Thymus (tissue), 11 donors: ENCODE measurements around the gene HTRA1. TPM values are rescaled to one million over a fixed set of nuclear protein-coding genes. Genes with fewer than 3 reads are reported as not detected.

Experiments
- DNase-seq, 9 donors: peaks; one replicate each; pipeline ENCODE4 v3.0.0-alpha.2; 2013; ENCODE audit warnings: low spot score in 9 of 9, low read depth in 6 of 9, missing footprints in 1 of 9
- H3K27ac ChIP-seq, 2 donors: one replicate each; pipeline ENCODE4 v1.5.1; 2013; ENCODE audit warnings: control low read depth in 1 of 2, low read depth in 1 of 2, low read length in 1 of 2, mild to moderate bottlenecking in 1 of 2, moderate library complexity in 1 of 2
- H3K27me3 ChIP-seq, 2 donors: one replicate each; pipeline ENCODE4 v1.5.1; 2013; ENCODE audit warnings: low read length in 1 of 2; ENCODE audit not compliant: control insufficient read depth in 2 of 2, insufficient read depth in 1 of 2
- H3K36me3 ChIP-seq, 2 donors: one replicate each; pipeline ENCODE4 v1.5.1; 2013; ENCODE audit warnings: low read length in 1 of 2, mild to moderate bottlenecking in 1 of 2, moderate library complexity in 1 of 2; ENCODE audit not compliant: control insufficient read depth in 2 of 2, insufficient read depth in 2 of 2
- H3K4me1 ChIP-seq, 2 donors: one replicate each; pipeline ENCODE4 v1.5.1; 2013; ENCODE audit warnings: low read length in 2 of 2; ENCODE audit not compliant: control insufficient read depth in 2 of 2, insufficient read depth in 2 of 2
- H3K4me3 ChIP-seq, 2 donors: one replicate each; pipeline ENCODE4 v1.5.1; 2013; ENCODE audit warnings: low read length in 2 of 2, control low read depth in 1 of 2, mild to moderate bottlenecking in 1 of 2
- H3K9me3 ChIP-seq, 2 donors: one replicate each; pipeline ENCODE4 v1.5.1; 2013; ENCODE audit warnings: low read length in 1 of 2, mild to moderate bottlenecking in 1 of 2; ENCODE audit not compliant: control insufficient read depth in 2 of 2, insufficient read depth in 1 of 2
- WGBS: extraction: QIAGEN DNeasy Blood & Tissue Kit; methylation state at CpG from one replicate; pipeline ENCODE4 v1.1.7; 2013; 5-methylcytosine and 5-hydroxymethylcytosine counted together
- polyA plus RNA-seq: library from polyadenylated mRNA; stranded (reverse); fragments of 200-250 nt; gene quantifications from one replicate; pipeline ENCODE4 v1.2.3, GENCODE V29; 2013
- total RNA-seq: library from RNA; stranded (reverse); fragments of 120-200 nt; gene quantifications from one replicate; pipeline ENCODE4 v1.2.4, GENCODE V29; 2013
- donor health status: healthy.

The HTRA1 gene
- total and polyA plus RNA-seq, 2 donors: 12.0 to 82.8 TPM

- H3K36me3 ChIP-seq: no peaks in the 10 kb centered on the region
- H3K27ac ChIP-seq: no peak overlapping the region
- 50% methylated on average over 4 of the region's 4 CpGs for WGBS
- no peaks in the 10 kb centered on the region for H3K27me3 ChIP-seq
- DNase-seq: no peak
- H3K9me3 ChIP-seq: no peaks in the 10 kb centered on the region
- H3K4me3 ChIP-seq: no peak overlapping the region
- no peaks in the 10 kb centered on the region for H3K4me1 ChIP-seq
These were observed 51.7 kb downstream of the HTRA1 start for GRCh38 chr10:122513053-122513452.

GRCh38 chr10:122514045-122514840, 52.9 kb downstream of the HTRA1 start:
- DNase-seq: no peak
- Histone ChIP-seq H3K27ac (no peak overlapping the region), H3K4me3 (no peak overlapping the region), H3K27me3 (no peaks in the 10 kb centered on the region), H3K36me3 (no peaks in the 10 kb centered on the region), H3K4me1 (no peaks in the 10 kb centered on the region), H3K9me3 (no peaks in the 10 kb centered on the region)
- 95% methylated on average over 22 of the region's 22 CpGs for WGBS

DNA sequence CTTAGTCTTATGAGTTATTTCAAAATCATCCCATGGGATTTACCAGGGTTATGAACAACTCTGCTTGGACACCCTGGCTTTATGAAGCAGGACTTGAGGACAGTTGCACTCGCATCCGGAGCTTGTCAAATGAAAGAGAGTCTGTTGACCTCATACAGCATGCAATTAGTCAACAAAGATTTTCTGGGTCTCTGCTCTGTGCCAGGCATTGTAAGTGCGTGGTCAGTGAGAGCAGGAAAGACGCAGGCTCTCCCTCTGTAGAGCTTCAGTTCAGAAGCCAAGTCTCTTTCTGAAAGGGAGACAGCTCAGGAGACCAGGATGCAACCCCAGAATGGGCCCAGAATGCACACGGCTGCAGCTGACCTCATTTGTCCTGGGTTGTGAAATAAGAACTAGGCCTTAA, 53.7 kb downstream of the HTRA1 start:
- Histone ChIP-seq H3K27ac (no peak overlapping the region), H3K27me3 (no peaks in the 10 kb centered on the region), H3K9me3 (no peaks in the 10 kb centered on the region), H3K4me3 (no peak overlapping the region), H3K4me1 (no peaks in the 10 kb centered on the region), H3K36me3 (no peaks in the 10 kb centered on the region)
- no peak for DNase-seq
- 97% methylated on average over 5 of the region's 5 CpGs for WGBS

DNA sequence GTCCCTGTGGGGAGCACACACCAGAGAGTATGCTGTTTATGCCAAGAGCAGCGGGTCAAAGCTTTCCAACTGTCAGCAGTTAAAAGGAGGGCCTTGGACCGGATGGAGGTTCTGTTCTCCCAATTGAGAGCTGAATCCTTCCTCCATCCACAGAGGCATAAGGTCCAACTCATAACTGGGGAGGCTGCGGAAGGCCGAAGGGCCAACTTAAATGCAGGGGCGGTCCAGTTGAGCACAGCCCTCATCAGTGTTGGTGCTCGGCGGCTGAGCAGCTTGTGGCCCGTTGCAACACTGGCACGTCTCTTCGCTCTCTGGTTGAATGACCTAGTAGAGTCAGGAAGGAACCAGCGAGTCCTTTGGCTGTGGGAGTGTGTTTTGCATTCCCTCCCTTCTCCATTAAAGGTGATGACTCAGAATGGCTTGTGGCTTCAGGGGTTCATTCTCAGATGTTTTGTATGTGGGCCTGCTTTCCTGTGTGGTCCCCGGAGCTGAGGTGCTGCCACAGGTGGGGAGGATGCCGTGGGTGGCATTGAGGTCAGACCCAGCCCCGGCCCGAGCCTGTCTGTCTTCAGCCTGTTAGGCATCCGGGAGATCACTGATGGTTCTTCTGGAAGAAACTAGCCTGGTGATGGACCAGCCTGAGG, 54.4 kb downstream of the HTRA1 start:
- Histone ChIP-seq H3K4me3 (no peak overlapping the region), H3K36me3 (no peaks in the 10 kb centered on the region), H3K9me3 (no peaks in the 10 kb centered on the region), H3K27me3 (no peaks in the 10 kb centered on the region), H3K4me1 (no peaks in the 10 kb centered on the region), H3K27ac (no peak overlapping the region)
- 51% methylated on average over 16 of the region's 16 CpGs for WGBS
- DNase-seq: peak in 1 of 9 donors; percentile 3

GRCh38 chr10:122516734-122517133, 55.4 kb downstream of the HTRA1 start:
- H3K27ac ChIP-seq: no peak overlapping the region

DNA sequence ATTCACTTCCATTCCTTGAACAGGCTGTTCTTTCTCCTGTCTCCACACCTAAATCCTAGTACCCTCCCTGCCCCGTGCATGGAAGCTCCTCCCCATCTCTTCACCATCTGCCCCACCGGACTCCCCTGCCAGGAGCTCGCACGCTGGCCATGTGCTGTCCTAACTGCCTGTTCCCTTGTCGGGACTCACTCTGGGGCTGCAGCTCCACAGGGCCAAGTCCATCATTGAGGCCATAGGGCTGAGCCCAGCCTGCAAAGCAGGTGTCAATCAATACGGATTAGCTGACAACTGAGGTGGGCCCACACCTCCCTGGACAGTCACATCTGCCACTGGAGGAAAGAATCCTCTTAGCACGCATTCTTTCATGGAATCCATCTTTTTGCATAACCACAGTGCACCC, 57.8 kb downstream of the HTRA1 start:
- Histone ChIP-seq H3K36me3 (no peaks in the 10 kb centered on the region), H3K27me3 (no peaks in the 10 kb centered on the region), H3K4me1 (no peaks in the 10 kb centered on the region), H3K4me3 (no peak overlapping the region), H3K9me3 (no peaks in the 10 kb centered on the region), H3K27ac (no peak overlapping the region)
- 82% methylated on average over 7 of the region's 7 CpGs for WGBS
- no peak for DNase-seq

More at GRCh38 chr10:122516734-122517133, 55.4 kb downstream of the HTRA1 start:
- DNase-seq: no peak
- 63% methylated on average over 4 of the region's 4 CpGs for WGBS
- no peak overlapping the region for H3K4me3 ChIP-seq
- H3K4me1 ChIP-seq: no peaks in the 10 kb centered on the region
- H3K36me3 ChIP-seq: no peaks in the 10 kb centered on the region
- H3K27me3 ChIP-seq: no peaks in the 10 kb centered on the region
- H3K9me3 ChIP-seq: no peaks in the 10 kb centered on the region

DNA sequence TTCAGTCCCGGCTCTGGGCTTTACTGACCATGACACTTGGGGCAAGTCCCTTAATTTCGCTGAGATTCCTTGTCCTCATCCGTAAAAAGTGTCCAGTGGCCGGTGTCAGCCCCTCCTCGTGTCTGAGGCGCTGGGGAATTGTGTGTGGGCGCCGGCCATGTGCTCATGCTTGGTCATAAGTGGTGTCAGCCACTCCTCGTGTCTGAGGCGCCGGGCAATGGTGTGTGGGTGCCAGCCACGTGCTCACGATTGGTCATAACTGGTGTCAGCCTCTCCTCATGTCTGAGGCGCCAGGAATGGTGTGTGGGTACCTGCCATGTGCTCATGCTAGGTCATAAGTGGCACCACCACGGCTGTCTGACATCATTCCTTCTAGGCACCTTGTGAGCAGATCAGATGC, 58.5 kb downstream of the HTRA1 start:
- no peak overlapping the region for H3K27ac ChIP-seq
- H3K9me3 ChIP-seq: no peaks in the 10 kb centered on the region
- H3K36me3 ChIP-seq: no peaks in the 10 kb centered on the region
- DNase-seq: no peak
- no peaks in the 10 kb centered on the region for H3K4me1 ChIP-seq
- no peak overlapping the region for H3K4me3 ChIP-seq
- H3K27me3 ChIP-seq: no peaks in the 10 kb centered on the region
- 90% methylated on average over 15 of the region's 15 CpGs for WGBS

DNA sequence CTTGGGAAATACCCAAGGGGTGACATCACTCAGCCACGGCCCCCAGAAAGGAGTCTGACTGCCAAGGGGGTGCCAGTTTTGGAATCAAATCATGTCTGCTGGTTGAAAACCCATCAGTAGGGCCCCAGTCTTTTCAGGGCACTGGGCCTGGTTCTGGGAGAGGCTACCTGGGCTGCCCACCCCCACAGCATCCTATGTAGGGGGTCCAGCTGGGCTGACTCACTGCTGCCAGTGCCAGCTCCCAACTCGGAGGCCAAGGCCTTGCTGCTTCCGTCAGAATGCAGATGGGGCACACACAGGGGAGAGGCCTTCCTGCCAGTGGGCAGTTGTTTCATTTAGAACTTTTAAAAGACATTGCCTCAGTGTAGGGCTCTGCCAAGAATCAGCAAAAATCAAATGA, 59.7 kb downstream of the HTRA1 start:
- Histone ChIP-seq H3K4me3 (no peak overlapping the region), H3K27ac (no peak overlapping the region), H3K9me3 (no peaks in the 10 kb centered on the region), H3K27me3 (no peaks in the 10 kb centered on the region), H3K4me1 (no peaks in the 10 kb centered on the region), H3K36me3 (no peaks in the 10 kb centered on the region)
- WGBS: 81% methylated on average over 3 of the region's 3 CpGs
- DNase-seq: no peak

- Histone ChIP-seq H3K27ac (no peak overlapping the region), H3K9me3 (no peaks in the 10 kb centered on the region), H3K36me3 (no peaks in the 10 kb centered on the region), H3K4me3 (no peak overlapping the region), H3K4me1 (no peaks in the 10 kb centered on the region), H3K27me3 (no peaks in the 10 kb centered on the region)
- no peak for DNase-seq
- WGBS: 92% methylated on average over 3 of the region's 3 CpGs
These were observed 63.5 kb downstream of the HTRA1 start for GRCh38 chr10:122524811-122525210.
